Activated CD4-positive, alpha-beta T cell treated with anti-CD3 and anti-CD28 coated beads for 36 hours (primary cell): Measurements from ENCODE around the gene SERPINA12. TPM values are rescaled to one million over a fixed set of nuclear protein-coding genes. Genes with fewer than 3 reads are reported as not detected.
A peak's percentile ranks its signal among the peaks of the same experiment; 100 is the strongest.
"Not testable (repeated sequence)": the region's sequence is repeated elsewhere in the genome, so short reads cannot be mapped to it uniquely, and the experiment has no call there.

ENCODE experiments used
- ATAC-seq: fragments of 200-7000 bp; cut with Tn5 transposase; one replicate; pipeline ENCODE4 v1.10.0; 2021; ENCODE audit warnings: mild to moderate bottlenecking, moderate library complexity
- CTCF ChIA-PET: fragments of 350-600 bp; sonication (Branson Sonifier 250); formaldehyde crosslinking; loops from one replicate; lab custom pipeline; 2021; ENCODE audit warnings: antibody characterized with exemption; lab: Charles Lee
- POLR2A ChIA-PET: fragments of 350-600 bp; sonication (Branson Sonifier 250); formaldehyde crosslinking; loops from one replicate; lab custom pipeline; 2021; ENCODE audit warnings: antibody characterized with exemption, inconsistent platforms; lab: Charles Lee
- DNase-seq: peaks from one replicate; pipeline ENCODE4 v3.0.0-alpha.2; 2020
- H3K27ac Mint-ChIP-seq: one replicate; pipeline ENCODE4 v1.8.0; 2021; ENCODE audit warnings: mixed read lengths
- H3K27me3 Mint-ChIP-seq: one replicate; pipeline ENCODE4 v1.8.0; 2021; ENCODE audit warnings: mixed read lengths
- H3K36me3 Mint-ChIP-seq: one replicate; pipeline ENCODE4 v1.8.0; 2021; ENCODE audit warnings: low read depth, mixed read lengths
- H3K4me1 Mint-ChIP-seq: one replicate; pipeline ENCODE4 v1.8.0; 2021; ENCODE audit warnings: mixed read lengths
- H3K4me3 Mint-ChIP-seq: one replicate; pipeline ENCODE4 v1.8.0; 2021; ENCODE audit warnings: mild to moderate bottlenecking, moderate library complexity, mixed read lengths
- H3K9me3 Mint-ChIP-seq: one replicate; pipeline ENCODE4 v1.8.0; 2021; ENCODE audit warnings: low read depth, mixed read lengths
- intact Hi-C, 2 experiments: fragments of 100-400 bp; cut with DNase I in 1 of 2; cut with micrococcal nuclease in 1 of 2; formaldehyde crosslinking; loops; one replicate each; pipeline versions ENCODE4 v1.14.2 to v1.15.1; 2022 to 2024; cut with DNase I, micrococcal nuclease
- total RNA-seq, 2 experiments: library from RNA; stranded (reverse); gene quantifications; one replicate each; pipeline ENCODE4 v1.2.3, GENCODE V29; 2021

The SERPINA12 gene
- total RNA-seq, 2 experiments from 2014 or later, result not detected

- no peak overlapping the region for H3K4me3 Mint-ChIP-seq
- H3K9me3 Mint-ChIP-seq, result no peaks in the 10 kb centered on the region
- H3K4me1 Mint-ChIP-seq, result peaks cover 26% of the 10 kb centered on the region
- intact Hi-C loops, result loop anchor here (1.0 to 5.0 kb wide), 7 partner anchors 53 to 450 kb away; no protein-coding TSS in a partner anchor
- CTCF ChIA-PET, result interaction anchor here (0.5 to 3.7 kb wide), 33 partner anchors 10 to 1163 kb away, joined by 3 to 42 read pairs (median 4); partner anchors contain the start of gene SERPINA9
- H3K27me3 Mint-ChIP-seq, result peaks cover 3% of the 10 kb centered on the region
- DNase-seq (no peak), ATAC-seq (no peak)
- POLR2A ChIA-PET, result no interaction called here
- H3K36me3 Mint-ChIP-seq, result no peaks in the 10 kb centered on the region
- H3K27ac Mint-ChIP-seq, result no peak overlapping the region
These were observed 22.4 kb downstream of the SERPINA12 start for GRCh38 chr14:94486883-94487282.

GRCh38 chr14:94485944-94486841 lies 23.1 kb downstream of the SERPINA12 start:
- Mint-ChIP-seq H3K4me3 (no peak overlapping the region), H3K4me1 (peaks cover 29% of the 10 kb centered on the region), H3K36me3 (no peaks in the 10 kb centered on the region), H3K9me3 (no peaks in the 10 kb centered on the region), H3K27ac (peak overlapping the region; percentile 27), H3K27me3 (peaks cover 3% of the 10 kb centered on the region)
- ATAC-seq, result peak; percentile 62
- peak; percentile 70 for DNase-seq
- intact Hi-C loops, result loop anchor here (1.0 to 5.0 kb wide), 7 partner anchors 52 to 449 kb away; no protein-coding TSS in a partner anchor
- ChIA-PET CTCF (interaction anchor here (0.5 to 3.7 kb wide), 37 partner anchors 10 to 1164 kb away, joined by 3 to 42 read pairs (median 4); partner anchors contain the start of gene SERPINA9), POLR2A (no interaction called here)

- H3K4me1 Mint-ChIP-seq, result peaks cover 35% of the 10 kb centered on the region
- DNase-seq, result no peak
- no peaks in the 10 kb centered on the region for H3K9me3 Mint-ChIP-seq
- H3K27me3 Mint-ChIP-seq, result peaks cover 3% of the 10 kb centered on the region
- no peak overlapping the region for H3K4me3 Mint-ChIP-seq
- no peak for ATAC-seq
- POLR2A ChIA-PET, result no interaction called here
- no peak overlapping the region for H3K27ac Mint-ChIP-seq
- no peaks in the 10 kb centered on the region for H3K36me3 Mint-ChIP-seq
- CTCF ChIA-PET, result interaction anchor here (1.0 to 3.7 kb wide), 7 partner anchors 8 to 138 kb away, joined by 3 to 42 read pairs (median 5); partner anchors contain the start of gene SERPINA9
- intact Hi-C loops, result no loop called here
These were observed 24.8 kb downstream of the SERPINA12 start for GRCh38 chr14:94484481-94484880.

GRCh38 chr14:94483729-94484275 lies 25.5 kb downstream of the SERPINA12 start:
- H3K9me3 Mint-ChIP-seq, result peaks cover 3% of the 10 kb centered on the region
- H3K27me3 Mint-ChIP-seq, result peaks cover 3% of the 10 kb centered on the region
- peak overlapping the region; percentile 9 for H3K27ac Mint-ChIP-seq
- ATAC-seq (peak; percentile 37), DNase-seq (no peak)
- CTCF ChIA-PET, result no interaction called here
- H3K4me3 Mint-ChIP-seq, result no peak overlapping the region
- H3K36me3 Mint-ChIP-seq, result no peaks in the 10 kb centered on the region
- POLR2A ChIA-PET, result no interaction called here
- intact Hi-C loops, result no loop called here
- H3K4me1 Mint-ChIP-seq, result peaks cover 35% of the 10 kb centered on the region

- Mint-ChIP-seq H3K9me3 (peaks cover 6% of the 10 kb centered on the region), H3K4me1 (peaks cover 35% of the 10 kb centered on the region), H3K36me3 (no peaks in the 10 kb centered on the region), H3K27ac (peak overlapping the region; percentile 52), H3K27me3 (peaks cover 3% of the 10 kb centered on the region), H3K4me3 (no peak overlapping the region)
- intact Hi-C loops, result no loop called here
- ChIA-PET CTCF (no interaction called here), POLR2A (no interaction called here)
- no peak for DNase-seq
- ATAC-seq, result no peak
These were observed 26.2 kb downstream of the SERPINA12 start for GRCh38 chr14:94483071-94483451.

GRCh38 chr14:94482132-94483070 lies 26.9 kb downstream of the SERPINA12 start:
- DNase-seq, result not testable (repeated sequence)

GRCh38 chr14:94481468-94482131 lies 27.7 kb downstream of the SERPINA12 start:
- peak; percentile 49 for ATAC-seq
- no peaks in the 10 kb centered on the region for H3K27me3 Mint-ChIP-seq
- CTCF ChIA-PET, result no interaction called here
- DNase-seq, result peak; percentile 51
- intact Hi-C loops, result no loop called here
- H3K4me3 Mint-ChIP-seq, result no peak overlapping the region
- peaks cover 13% of the 10 kb centered on the region for H3K9me3 Mint-ChIP-seq
- H3K27ac Mint-ChIP-seq, result peak overlapping the region; percentile 15
- no peaks in the 10 kb centered on the region for H3K36me3 Mint-ChIP-seq
- peaks cover 35% of the 10 kb centered on the region for H3K4me1 Mint-ChIP-seq
- POLR2A ChIA-PET, result no interaction called here

More at GRCh38 chr14:94482132-94483070, 26.9 kb downstream of the SERPINA12 start:
- H3K36me3 Mint-ChIP-seq, CTCF ChIA-PET, ATAC-seq, POLR2A ChIA-PET, H3K4me3 Mint-ChIP-seq, intact Hi-C loops, H3K27me3 Mint-ChIP-seq: not testable (repeated sequence)
- peaks cover 35% of the 10 kb centered on the region for H3K4me1 Mint-ChIP-seq
- peaks cover 11% of the 10 kb centered on the region for H3K9me3 Mint-ChIP-seq
- H3K27ac Mint-ChIP-seq, result peak overlapping the region; percentile 15

- ChIA-PET POLR2A (interaction anchor here (0.7 kb wide), 1 partner anchor 90 kb away, joined by 3 read pairs; no protein-coding TSS in a partner anchor), CTCF (interaction anchor here (0.9 to 1.1 kb wide), 2 partner anchors 16 to 344 kb away, joined by 3 read pairs; no protein-coding TSS in a partner anchor)
- peaks cover 13% of the 10 kb centered on the region for H3K9me3 Mint-ChIP-seq
- H3K27me3 Mint-ChIP-seq, result no peaks in the 10 kb centered on the region
- peak; percentile 62 for ATAC-seq
- H3K4me3 Mint-ChIP-seq, result no peak overlapping the region
- H3K36me3 Mint-ChIP-seq, result no peaks in the 10 kb centered on the region
- intact Hi-C loops, result no loop called here
- no peak for DNase-seq
- peaks cover 28% of the 10 kb centered on the region for H3K4me1 Mint-ChIP-seq
- peak overlapping the region; percentile 5 for H3K27ac Mint-ChIP-seq
These were observed 28.5 kb downstream of the SERPINA12 start for GRCh38 chr14:94480809-94481208.

- no peaks in the 10 kb centered on the region for H3K36me3 Mint-ChIP-seq
- H3K27ac Mint-ChIP-seq, result no peak overlapping the region
- ATAC-seq, result no peak
- CTCF ChIA-PET, result no interaction called here
- intact Hi-C loops, result no loop called here
- H3K4me3 Mint-ChIP-seq, result no peak overlapping the region
- no peak for DNase-seq
- no peaks in the 10 kb centered on the region for H3K27me3 Mint-ChIP-seq
- H3K9me3 Mint-ChIP-seq, result peaks cover 13% of the 10 kb centered on the region
- POLR2A ChIA-PET, result no interaction called here
- H3K4me1 Mint-ChIP-seq, result peaks cover 19% of the 10 kb centered on the region
These were observed 30.8 kb downstream of the SERPINA12 start for GRCh38 chr14:94478420-94478819.

- DNase-seq, result no peak
- Mint-ChIP-seq H3K4me1 (peaks cover 4% of the 10 kb centered on the region), H3K4me3 (no peak within 1 kb of the TSS), H3K27me3 (peaks cover 4% of the 10 kb centered on the region), H3K9me3 (peaks cover 13% of the 10 kb centered on the region), H3K27ac (no peak within 1 kb of the TSS), H3K36me3 (no peaks in the 10 kb centered on the region)
- ATAC-seq, result no peak
- CTCF ChIA-PET, result interaction anchor here (0.5 to 3.1 kb wide), 3 partner anchors 10 to 181 kb away, joined by 3 to 14 read pairs (median 5); no protein-coding TSS in a partner anchor
- intact Hi-C loops, result no loop called here
- POLR2A ChIA-PET, result no interaction called here
These were observed 33.2 kb downstream of the SERPINA12 start, which contains the start of gene SERPINA9 for GRCh38 chr14:94476023-94476422. Gene SERPINA9, minus strand, starts transcription at chr14:94476197. Its CDS starts 6,357 bp downstream, at chr14:94469840.
